K562 (cell line): ENCODE measurements around the gene YOD1. TPM values are rescaled to one million over a fixed set of nuclear protein-coding genes. Genes with fewer than 3 reads are reported as not detected.

Experiments used
- BMI1 ChIP-seq: fragments of 150-350 bp; IDR thresholded peaks from 2 replicates; pipeline ENCODE4 v1.6.1; 2014; ENCODE audit warnings: low read length
- BRF1 ChIP-seq: IDR thresholded peaks from 3 replicates; pipeline ENCODE4 v1.6.1; 2011; ENCODE audit warnings: borderline replicate concordance, mild to moderate bottlenecking; ENCODE audit not compliant: insufficient read length; ENCODE audit errors: extremely low read depth
- CCNT2 ChIP-seq: IDR thresholded peaks from 2 replicates; pipeline ENCODE4 v1.6.1; 2011; ENCODE audit warnings: borderline replicate concordance, low read depth, mild to moderate bottlenecking, moderate library complexity, mixed read lengths, low read length; ENCODE audit not compliant: insufficient read length; ENCODE audit errors: extremely low read depth
- CSDE1 ChIP-seq, 2 experiments: fragments of 450-650 bp; IDR thresholded peaks; 2 replicates each; pipeline ENCODE4 v1.6.1; 2016; ENCODE audit warnings: mild to moderate bottlenecking in 1 of 2
- FOXP1 ChIP-seq: sonication (generic); formaldehyde crosslinking; IDR thresholded peaks from 2 replicates; pipeline ENCODE4 v1.8.0; 2022; ENCODE audit warnings: mild to moderate bottlenecking, missing genetic modification reagents
- GABPA ChIP-seq: fragments of 200-800 bp; sonication (Bioruptor generic); conservative IDR thresholded peaks from 2 replicates; pipeline ENCODE4 v1.6.1; 2016; ENCODE audit warnings: low read depth, missing genetic modification characterization, missing compliant biosample characterization
- ILK ChIP-seq: fragments of 450-650 bp; IDR thresholded peaks from 2 replicates; pipeline ENCODE4 v1.6.1; 2016; ENCODE audit warnings: missing genetic modification characterization, low read depth, mild to moderate bottlenecking, missing compliant biosample characterization, moderate library complexity, borderline replicate concordance
- LCOR ChIP-seq: sonication (generic); formaldehyde crosslinking; IDR thresholded peaks from 2 replicates; pipeline ENCODE4 v1.8.0; 2022; ENCODE audit warnings: mild to moderate bottlenecking, missing genetic modification reagents
- NEUROD1 ChIP-seq: fragments of 150-350 bp; IDR thresholded peaks from 2 replicates; pipeline ENCODE4 v1.6.1; 2014; ENCODE audit warnings: borderline replicate concordance, low read length, low read depth; ENCODE audit not compliant: partially characterized antibody
- NFYB ChIP-seq: IDR thresholded peaks from 2 replicates; pipeline ENCODE4 v1.6.1; 2011; ENCODE audit warnings: mild to moderate bottlenecking, moderate library complexity; ENCODE audit not compliant: insufficient read length; ENCODE audit errors: extremely low read depth
- RBM22 ChIP-seq: fragments of 200-400 bp; formaldehyde crosslinking; IDR thresholded peaks from 2 replicates; pipeline ENCODE4 v1.6.1; 2018; ENCODE audit warnings: low read length, low read depth; ENCODE audit not compliant: poor library complexity, severe bottlenecking
- SMARCC2 ChIP-seq: fragments of 450-650 bp; IDR thresholded peaks from 2 replicates; pipeline ENCODE4 v1.6.1; 2017; ENCODE audit warnings: antibody characterized with exemption, moderate library complexity, mild to moderate bottlenecking, low read depth
- SP2 ChIP-seq: IDR thresholded peaks from 2 replicates; pipeline ENCODE4 v1.6.1; 2011; ENCODE audit warnings: mild to moderate bottlenecking, low read depth, low read length, moderate library complexity; ENCODE audit not compliant: poor library complexity, severe bottlenecking; ENCODE audit errors: extremely low read depth
- TARDBP ChIP-seq: fragments of 450-650 bp; IDR thresholded peaks from 2 replicates; pipeline ENCODE4 v1.6.1; 2016
- ZNF3 ChIP-seq: fragments of 250-450 bp; sonication (Bioruptor Pico); IDR thresholded peaks from 2 replicates; pipeline ENCODE4 v1.5.0; 2021; ENCODE audit warnings: mild to moderate bottlenecking, moderate library complexity
- ZNF316 ChIP-seq: fragments of 450-650 bp; IDR thresholded peaks from 2 replicates; pipeline ENCODE4 v1.6.1; 2016
- ZNF354B ChIP-seq: fragments of 250-450 bp; sonication (Bioruptor Pico); IDR thresholded peaks from 2 replicates; pipeline ENCODE4 v1.4.0; 2020
- polyA plus RNA-seq, 8 experiments: library from polyadenylated mRNA; depleted of rRNA in 4 of 8; stranded (reverse) in 5 of 8; unstranded in 3 of 8; fragments of >200 nt; fragmentation: Nextera tagmentation in 2 of 8; fragmentation: Illumina TruSeq in 1 of 8; extraction: Ambion mirVana in 2 of 8; extraction: Trizol in 1 of 8; gene quantifications; 2 replicates each; pipeline versions ENCODE4 v1.2.1 to v1.2.3, GENCODE V29; 2011 to 2014; ENCODE audit warnings: inconsistent platforms in 1 of 8, missing spikeins in 1 of 8
- total RNA-seq, 7 experiments: library from RNA; depleted of rRNA in 6 of 7; stranded (reverse); fragments of >200 nt in 6 of 7; fragmentation: Illumina TruSeq in 2 of 7; extraction: Trizol in 2 of 7; gene quantifications; 2 replicates each; pipeline versions ENCODE4 v1.2.1 to v1.2.3, GENCODE V29; 2011 to 2021; ENCODE audit warnings: low replicate concordance in 1 of 7
- TF ChIP-seq, protein P1 (sequence below): fragments of 450-650 bp; IDR thresholded peaks from 2 replicates; pipeline ENCODE4 v1.6.1; 2016; ENCODE audit warnings: antibody characterized with exemption
- TF ChIP-seq, protein P2 (sequence below): sonication (generic); formaldehyde crosslinking; IDR thresholded peaks from 2 replicates; pipeline ENCODE4 v1.8.0; 2022; ENCODE audit warnings: mild to moderate bottlenecking, missing genetic modification reagents
- TF ChIP-seq, protein P3 (sequence below): fragments of 250-450 bp; sonication (Bioruptor Pico); IDR thresholded peaks from 2 replicates; pipeline ENCODE4 v1.4.0; 2020; ENCODE audit warnings: borderline replicate concordance
- TF ChIP-seq, protein P4 (sequence below), 2 experiments: fragments of 450-650 bp in 1 of 2; sonication (generic) in 1 of 2; formaldehyde crosslinking in 1 of 2; IDR thresholded peaks in 1 of 2; conservative IDR thresholded peaks in 1 of 2; 2 replicates each; pipeline versions ENCODE4 v1.6.1 to v1.8.1; 2016 to 2023; ENCODE audit warnings: mild to moderate bottlenecking in 2 of 2, moderate library complexity in 2 of 2, inconsistent platforms in 1 of 2, missing genetic modification reagents in 1 of 2

The YOD1 gene
- total and polyA plus RNA-seq, 9 of the 15 experiments (the other 6 are each of a cell fraction or from before 2014, with no cell fraction given) = 18.2 to 78.1 (median 46.9) TPM

DNA sequence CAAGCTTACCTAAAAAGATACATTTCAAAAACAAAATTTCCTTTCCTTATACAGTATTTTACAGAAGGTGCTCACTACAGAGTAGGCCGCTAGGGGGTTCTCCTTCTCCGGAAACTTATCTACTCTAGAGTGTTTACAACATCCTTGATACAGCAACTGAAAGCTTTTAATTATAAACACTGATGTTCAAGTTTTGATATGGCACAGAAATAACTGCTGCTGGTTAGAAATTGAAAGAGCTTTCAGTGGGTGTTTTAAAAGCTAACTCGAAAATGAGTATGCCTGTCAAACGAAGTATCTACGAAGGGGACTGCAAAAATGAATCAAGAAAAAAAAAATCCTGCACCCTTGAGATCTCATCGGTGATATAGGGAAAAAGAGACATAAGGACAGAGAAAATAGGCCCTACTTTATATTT, 1.0 kb downstream of the YOD1 start (continued):
- TF ChIP-seq SP2 = no peak
- peak; percentile 42 for TF ChIP-seq SMARCC2
- 0 out of 4 replicates have a peak, but pooled peaks of 1 of the 2 experiments have one; percentile 42 for TF ChIP-seq CSDE1 (IDR thresholded peaks at IDR 0.05)
- TF ChIP-seq BRF1 = no peak
- TF ChIP-seq GABPA = peak; percentile 46; the same call in 1 of the 2 replicates
- TF ChIP-seq, protein P1, sequence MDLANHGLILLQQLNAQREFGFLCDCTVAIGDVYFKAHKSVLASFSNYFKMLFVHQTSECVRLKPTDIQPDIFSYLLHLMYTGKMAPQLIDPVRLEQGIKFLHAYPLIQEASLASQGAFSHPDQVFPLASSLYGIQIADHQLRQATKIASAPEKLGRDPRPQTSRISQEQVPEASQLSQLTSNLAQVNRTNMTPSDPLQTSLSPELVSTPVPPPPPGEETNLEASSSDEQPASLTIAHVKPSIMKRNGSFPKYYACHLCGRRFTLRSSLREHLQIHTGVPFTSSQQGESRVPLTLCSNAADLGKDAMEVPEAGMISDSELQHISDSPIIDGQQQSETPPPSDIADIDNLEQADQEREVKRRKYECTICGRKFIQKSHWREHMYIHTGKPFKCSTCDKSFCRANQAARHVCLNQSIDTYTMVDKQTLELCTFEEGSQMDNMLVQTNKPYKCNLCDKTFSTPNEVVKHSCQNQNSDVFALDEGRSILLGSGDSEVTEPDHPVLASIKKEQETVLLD = no peak
- TF ChIP-seq RBM22 = no peak
- TF ChIP-seq TARDBP = no peak; the same call in 1 of the 2 replicates
- peak; percentile 57; the same call in 1 of the 2 replicates for TF ChIP-seq LCOR
- no peak for TF ChIP-seq ZNF3
- TF ChIP-seq BMI1 = no peak
- TF ChIP-seq ILK (tag) = no peak
- TF ChIP-seq FOXP1 (CRISPR knock-in tag) = no peak
- TF ChIP-seq, protein P2, sequence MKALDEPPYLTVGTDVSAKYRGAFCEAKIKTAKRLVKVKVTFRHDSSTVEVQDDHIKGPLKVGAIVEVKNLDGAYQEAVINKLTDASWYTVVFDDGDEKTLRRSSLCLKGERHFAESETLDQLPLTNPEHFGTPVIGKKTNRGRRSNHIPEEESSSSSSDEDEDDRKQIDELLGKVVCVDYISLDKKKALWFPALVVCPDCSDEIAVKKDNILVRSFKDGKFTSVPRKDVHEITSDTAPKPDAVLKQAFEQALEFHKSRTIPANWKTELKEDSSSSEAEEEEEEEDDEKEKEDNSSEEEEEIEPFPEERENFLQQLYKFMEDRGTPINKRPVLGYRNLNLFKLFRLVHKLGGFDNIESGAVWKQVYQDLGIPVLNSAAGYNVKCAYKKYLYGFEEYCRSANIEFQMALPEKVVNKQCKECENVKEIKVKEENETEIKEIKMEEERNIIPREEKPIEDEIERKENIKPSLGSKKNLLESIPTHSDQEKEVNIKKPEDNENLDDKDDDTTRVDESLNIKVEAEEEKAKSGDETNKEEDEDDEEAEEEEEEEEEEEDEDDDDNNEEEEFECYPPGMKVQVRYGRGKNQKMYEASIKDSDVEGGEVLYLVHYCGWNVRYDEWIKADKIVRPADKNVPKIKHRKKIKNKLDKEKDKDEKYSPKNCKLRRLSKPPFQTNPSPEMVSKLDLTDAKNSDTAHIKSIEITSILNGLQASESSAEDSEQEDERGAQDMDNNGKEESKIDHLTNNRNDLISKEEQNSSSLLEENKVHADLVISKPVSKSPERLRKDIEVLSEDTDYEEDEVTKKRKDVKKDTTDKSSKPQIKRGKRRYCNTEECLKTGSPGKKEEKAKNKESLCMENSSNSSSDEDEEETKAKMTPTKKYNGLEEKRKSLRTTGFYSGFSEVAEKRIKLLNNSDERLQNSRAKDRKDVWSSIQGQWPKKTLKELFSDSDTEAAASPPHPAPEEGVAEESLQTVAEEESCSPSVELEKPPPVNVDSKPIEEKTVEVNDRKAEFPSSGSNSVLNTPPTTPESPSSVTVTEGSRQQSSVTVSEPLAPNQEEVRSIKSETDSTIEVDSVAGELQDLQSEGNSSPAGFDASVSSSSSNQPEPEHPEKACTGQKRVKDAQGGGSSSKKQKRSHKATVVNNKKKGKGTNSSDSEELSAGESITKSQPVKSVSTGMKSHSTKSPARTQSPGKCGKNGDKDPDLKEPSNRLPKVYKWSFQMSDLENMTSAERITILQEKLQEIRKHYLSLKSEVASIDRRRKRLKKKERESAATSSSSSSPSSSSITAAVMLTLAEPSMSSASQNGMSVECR (CRISPR knock-in tag) = no peak
- TF ChIP-seq CCNT2 = peak; percentile 14
- no peak for TF ChIP-seq NFYB
- TF ChIP-seq, protein P3, sequence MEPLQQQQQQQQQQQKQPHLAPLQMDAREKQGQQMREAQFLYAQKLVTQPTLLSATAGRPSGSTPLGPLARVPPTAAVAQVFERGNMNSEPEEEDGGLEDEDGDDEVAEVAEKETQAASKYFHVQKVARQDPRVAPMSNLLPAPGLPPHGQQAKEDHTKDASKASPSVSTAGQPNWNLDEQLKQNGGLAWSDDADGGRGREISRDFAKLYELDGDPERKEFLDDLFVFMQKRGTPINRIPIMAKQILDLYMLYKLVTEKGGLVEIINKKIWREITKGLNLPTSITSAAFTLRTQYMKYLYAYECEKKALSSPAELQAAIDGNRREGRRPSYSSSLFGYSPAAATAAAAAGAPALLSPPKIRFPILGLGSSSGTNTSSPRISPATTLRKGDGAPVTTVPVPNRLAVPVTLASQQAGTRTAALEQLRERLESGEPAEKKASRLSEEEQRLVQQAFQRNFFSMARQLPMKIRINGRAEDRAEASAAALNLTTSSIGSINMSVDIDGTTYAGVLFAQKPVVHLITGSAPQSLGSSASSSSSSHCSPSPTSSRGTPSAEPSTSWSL (CRISPR knock-in tag) = no peak
- no peak for TF ChIP-seq NEUROD1
- no peak for TF ChIP-seq ZNF354B (CRISPR knock-in tag)
- TF ChIP-seq, protein P4, sequence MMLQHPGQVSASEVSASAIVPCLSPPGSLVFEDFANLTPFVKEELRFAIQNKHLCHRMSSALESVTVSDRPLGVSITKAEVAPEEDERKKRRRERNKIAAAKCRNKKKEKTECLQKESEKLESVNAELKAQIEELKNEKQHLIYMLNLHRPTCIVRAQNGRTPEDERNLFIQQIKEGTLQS (IDR thresholded peaks at IDR 0.05) = no peak
- TF ChIP-seq, protein P4 (CRISPR knock-in tag; conservative IDR thresholded peaks at IDR 0.05) = no peak
- no peak for TF ChIP-seq ZNF316
